K562 (cell line): ENCODE data around the gene TXNRD2. TPM values are rescaled to one million over a fixed set of nuclear protein-coding genes. Genes with fewer than 3 reads are reported as not detected.
A peak's percentile ranks its signal among the peaks of the same experiment; 100 is the strongest.

Experiments
- BHLHE40 ChIP-seq: IDR thresholded peaks from 2 replicates; pipeline ENCODE4 v1.6.1; 2011; ENCODE audit warnings: low read length, improper control_type of control experiment
- CHAMP1 ChIP-seq: fragments of 450-650 bp; IDR thresholded peaks from 2 replicates; pipeline ENCODE4 v1.6.1; 2016; ENCODE audit warnings: mild to moderate bottlenecking
- EHMT2 ChIP-seq: fragments of 450-650 bp; IDR thresholded peaks from 2 replicates; pipeline ENCODE4 v1.6.1; 2018; ENCODE audit warnings: antibody characterized with exemption
- ZBTB26 ChIP-seq: fragments of 450-650 bp; formaldehyde crosslinking; IDR thresholded peaks from 2 replicates; pipeline ENCODE4 v1.4.0; 2022; ENCODE audit warnings: missing genetic modification characterization
- polyA plus RNA-seq, 8 experiments: library from polyadenylated mRNA; depleted of rRNA in 4 of 8; stranded (reverse) in 5 of 8; unstranded in 3 of 8; fragments of >200 nt; fragmentation: Nextera tagmentation in 2 of 8; fragmentation: Illumina TruSeq in 1 of 8; extraction: Ambion mirVana in 2 of 8; extraction: Trizol in 1 of 8; gene quantifications; 2 replicates each; pipeline versions ENCODE4 v1.2.1 to v1.2.3, GENCODE V29; 2011 to 2014; ENCODE audit warnings: inconsistent platforms in 1 of 8, missing spikeins in 1 of 8
- total RNA-seq, 7 experiments: library from RNA; depleted of rRNA in 6 of 7; stranded (reverse); fragments of >200 nt in 6 of 7; fragmentation: Illumina TruSeq in 2 of 7; extraction: Trizol in 2 of 7; gene quantifications; 2 replicates each; pipeline versions ENCODE4 v1.2.1 to v1.2.3, GENCODE V29; 2011 to 2021; ENCODE audit warnings: low replicate concordance in 1 of 7

Gene TXNRD2
- total and polyA plus RNA-seq, 9 of the 15 experiments (the other 6 are each of a cell fraction or from before 2014, with no cell fraction given) = 3.3 to 80.2 (median 49.4) TPM

DNA sequence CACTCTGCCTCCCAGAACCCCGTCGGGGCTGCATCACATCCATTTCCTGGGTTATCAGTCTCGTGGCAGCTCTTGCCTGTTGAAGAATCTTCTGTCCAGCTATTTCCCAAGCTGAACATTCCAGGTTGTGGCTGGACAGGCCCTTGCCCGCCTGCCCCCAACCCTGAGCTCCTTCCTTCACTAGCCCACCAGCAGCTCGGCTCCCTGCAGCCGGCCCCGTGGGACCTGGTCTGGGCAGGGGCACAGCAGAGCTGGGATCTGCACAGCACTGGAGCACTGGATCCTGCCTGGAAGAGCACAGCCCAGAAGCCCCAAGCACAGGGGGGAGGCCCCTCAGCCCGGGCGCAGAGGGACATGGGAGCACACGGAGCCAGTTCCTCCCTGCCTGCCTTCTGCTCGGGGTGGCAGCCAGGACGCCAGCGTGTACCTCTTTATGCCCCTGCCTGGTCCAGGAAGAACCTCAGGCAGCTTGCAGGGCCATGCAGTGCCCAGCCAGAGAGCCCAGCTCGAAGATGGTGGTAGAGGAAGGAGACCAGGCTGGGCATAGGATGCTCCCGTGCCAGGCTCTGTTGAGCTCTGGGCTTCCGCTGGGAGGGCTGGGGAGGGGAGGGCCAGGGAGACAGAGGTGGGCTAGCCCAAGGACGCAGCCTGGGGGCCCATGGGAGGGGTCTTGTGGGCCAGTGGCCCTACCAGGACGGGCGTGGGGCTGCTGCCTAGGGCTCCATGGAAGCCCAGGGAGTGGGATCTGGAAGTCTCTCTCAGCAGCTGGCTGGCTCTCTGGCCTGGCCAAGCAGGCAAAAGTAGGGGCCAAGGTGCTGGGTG is 70.4 kb downstream of the TXNRD2 start (continued):
- TF ChIP-seq ZBTB26 (CRISPR knock-in tag) (0 out of 2 replicates have a peak, but pooled peaks have one; percentile 22), EHMT2 (no peak), CHAMP1 (no peak), BHLHE40 (0 out of 2 replicates have a peak, but pooled peaks have one; percentile 13)
